SH-SY5Y (cell line): ENCODE data around the gene FBXO38.

Source experiments
- GATA2 ChIP-seq: IDR thresholded peaks from 2 replicates; pipeline ENCODE4 v1.6.1; 2011; ENCODE audit warnings: mild to moderate bottlenecking, low read depth, low read length
- GATA3 ChIP-seq: IDR thresholded peaks from 2 replicates; pipeline ENCODE4 v1.6.1; 2011; ENCODE audit warnings: low read depth, mild to moderate bottlenecking, low read length, moderate library complexity

DNA sequence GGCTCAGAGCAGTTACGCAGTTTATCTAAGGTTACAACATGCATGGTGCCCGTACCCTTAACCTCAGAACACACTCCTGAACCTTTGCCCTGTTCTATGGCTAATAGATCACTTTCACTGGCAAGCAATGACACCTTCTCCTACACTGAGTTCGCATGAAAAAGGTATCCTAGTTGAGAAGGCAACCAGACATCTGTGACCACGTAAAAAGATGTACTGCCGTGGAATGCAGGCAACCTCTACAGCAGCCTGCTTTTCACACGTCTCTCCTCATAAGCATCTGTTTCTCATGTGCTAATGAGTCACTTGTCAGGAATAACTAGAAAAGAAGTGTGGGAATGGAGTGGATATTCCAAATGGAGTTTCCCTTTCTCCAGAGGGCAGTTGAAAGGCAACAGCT is 71.4 kb downstream of the FBXO38 start:
- no peak for TF ChIP-seq GATA3
- no peak for TF ChIP-seq GATA2
